Measurements from ENCODE around the gene FRMD4A.
"Not testable (repeated sequence)": the region's sequence is repeated elsewhere in the genome, so short reads cannot be mapped to it uniquely, and the experiment has no call there.

FRMD4A gene

DNA sequence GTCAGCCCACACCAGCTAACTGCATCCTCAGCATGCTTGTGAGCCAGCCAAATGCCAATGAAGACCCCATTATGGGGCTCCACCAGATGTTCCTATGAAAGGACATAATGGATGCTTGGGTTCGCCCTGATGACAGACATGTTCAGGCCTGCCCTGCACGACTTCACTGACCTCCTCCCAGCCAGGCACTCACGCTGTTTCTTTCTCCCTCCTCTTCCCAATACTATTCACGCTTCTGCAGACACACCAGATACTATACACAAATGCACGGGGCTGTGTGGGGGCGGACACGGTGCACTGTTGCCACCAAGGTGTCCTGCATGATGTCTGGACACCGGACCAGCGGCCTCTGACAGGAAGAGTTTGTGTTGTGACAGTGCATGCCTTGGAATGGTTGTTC is 459.7 kb downstream of the FRMD4A start:
- Mint-ChIP-seq H3K27me3 (ENCODE audit: low read depth) (no peaks in the 10 kb centered on the region), H3K27ac (no peak overlapping the region), H3K9me3 (no peaks in the 10 kb centered on the region), H3K4me1 (ENCODE audit: low read depth) (peaks cover 1% of the 10 kb centered on the region), H3K36me3 (ENCODE audit: low read depth) (no peaks in the 10 kb centered on the region), H3K4me3 (no peak overlapping the region)

DNA sequence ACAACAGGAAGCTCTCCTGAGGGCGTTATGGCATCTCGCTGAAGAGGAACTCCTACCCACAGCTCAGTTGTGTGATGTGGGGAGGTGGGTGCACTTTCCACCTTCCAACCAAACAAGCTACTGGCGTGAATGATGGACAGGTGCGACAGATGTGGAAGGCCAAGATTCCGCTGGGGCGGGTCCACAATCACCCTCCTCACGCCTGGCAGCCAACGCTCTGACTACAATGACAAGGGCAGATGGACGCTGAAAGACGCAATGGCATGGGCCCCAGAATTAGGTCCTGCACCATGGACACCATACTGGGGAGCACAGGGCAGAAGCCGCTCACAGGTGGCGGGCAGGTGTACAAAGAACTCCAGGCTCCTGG is 461.4 kb downstream of the FRMD4A start:
- H3K36me3 Mint-ChIP-seq (ENCODE audit: low read depth), result no peaks in the 10 kb centered on the region
- H3K27me3 Mint-ChIP-seq (ENCODE audit: low read depth), result no peaks in the 10 kb centered on the region
- H3K9me3 Mint-ChIP-seq, result no peaks in the 10 kb centered on the region
- H3K27ac Mint-ChIP-seq, result no peak overlapping the region
- H3K4me1 Mint-ChIP-seq (ENCODE audit: low read depth), result peaks cover 1% of the 10 kb centered on the region
- no peak overlapping the region for H3K4me3 Mint-ChIP-seq

DNA sequence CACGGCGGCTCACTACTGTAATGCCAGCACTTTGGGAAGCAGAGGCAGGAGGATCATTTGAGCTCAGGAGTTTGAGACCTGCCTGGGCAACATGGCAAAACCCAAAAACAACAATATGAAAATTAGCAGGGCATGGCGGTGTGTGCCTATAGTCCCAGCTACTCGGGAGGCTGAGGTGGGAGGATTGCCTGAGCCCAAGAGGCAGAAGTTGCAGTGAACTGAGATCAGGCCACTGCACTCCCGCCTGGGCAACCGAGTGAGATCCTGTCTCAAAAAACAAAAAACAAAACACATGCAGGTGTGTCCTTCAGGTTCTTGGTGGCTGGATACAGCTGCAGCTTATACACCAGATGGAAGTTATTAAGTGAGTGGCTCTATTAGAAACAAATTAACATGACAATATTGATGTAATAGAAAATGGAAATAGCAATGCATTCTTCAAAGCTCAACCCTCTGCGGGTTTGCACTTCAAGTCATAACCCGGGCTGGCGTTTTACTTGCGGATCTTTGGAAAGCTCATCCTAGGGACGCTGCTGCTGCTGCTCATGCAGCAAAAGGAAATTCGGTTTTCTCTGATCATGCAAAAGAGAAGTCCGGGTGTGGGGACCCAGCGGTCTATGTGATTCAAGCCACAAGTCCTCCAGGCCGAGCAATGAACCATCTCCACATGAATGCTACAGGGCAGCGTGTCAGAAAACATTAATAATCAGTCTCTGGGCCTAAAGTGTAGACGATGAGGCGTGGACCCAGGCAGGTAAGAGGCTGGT is 462.0 kb downstream of the FRMD4A start:
- H3K27ac Mint-ChIP-seq, result no peak overlapping the region
- H3K4me1 Mint-ChIP-seq (ENCODE audit: low read depth), result peaks cover 1% of the 10 kb centered on the region
- no peaks in the 10 kb centered on the region for H3K27me3 Mint-ChIP-seq (ENCODE audit: low read depth)
- no peaks in the 10 kb centered on the region for H3K36me3 Mint-ChIP-seq (ENCODE audit: low read depth)
- H3K9me3 Mint-ChIP-seq, result no peaks in the 10 kb centered on the region
- H3K4me3 Mint-ChIP-seq, result no peak overlapping the region

DNA sequence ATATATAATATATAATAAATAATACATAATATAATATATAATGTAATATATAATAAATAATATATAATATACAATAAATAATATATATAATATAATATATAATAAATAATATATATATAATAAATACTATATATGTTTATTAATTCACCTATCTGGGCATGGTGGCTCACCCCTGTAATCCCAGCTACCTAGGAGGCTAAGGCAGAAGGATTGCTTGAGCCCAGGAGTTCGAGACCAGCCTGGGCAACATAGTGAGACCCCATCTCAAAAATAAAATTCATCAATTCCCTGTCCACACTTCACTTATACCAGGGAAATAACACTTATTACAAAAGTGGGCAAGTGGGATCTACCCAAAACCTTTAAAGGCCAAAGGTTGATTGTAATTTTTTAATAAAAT is 462.9 kb downstream of the FRMD4A start:
- no peaks in the 10 kb centered on the region for H3K27me3 Mint-ChIP-seq (ENCODE audit: low read depth)
- no peaks in the 10 kb centered on the region for H3K36me3 Mint-ChIP-seq (ENCODE audit: low read depth)

DNA sequence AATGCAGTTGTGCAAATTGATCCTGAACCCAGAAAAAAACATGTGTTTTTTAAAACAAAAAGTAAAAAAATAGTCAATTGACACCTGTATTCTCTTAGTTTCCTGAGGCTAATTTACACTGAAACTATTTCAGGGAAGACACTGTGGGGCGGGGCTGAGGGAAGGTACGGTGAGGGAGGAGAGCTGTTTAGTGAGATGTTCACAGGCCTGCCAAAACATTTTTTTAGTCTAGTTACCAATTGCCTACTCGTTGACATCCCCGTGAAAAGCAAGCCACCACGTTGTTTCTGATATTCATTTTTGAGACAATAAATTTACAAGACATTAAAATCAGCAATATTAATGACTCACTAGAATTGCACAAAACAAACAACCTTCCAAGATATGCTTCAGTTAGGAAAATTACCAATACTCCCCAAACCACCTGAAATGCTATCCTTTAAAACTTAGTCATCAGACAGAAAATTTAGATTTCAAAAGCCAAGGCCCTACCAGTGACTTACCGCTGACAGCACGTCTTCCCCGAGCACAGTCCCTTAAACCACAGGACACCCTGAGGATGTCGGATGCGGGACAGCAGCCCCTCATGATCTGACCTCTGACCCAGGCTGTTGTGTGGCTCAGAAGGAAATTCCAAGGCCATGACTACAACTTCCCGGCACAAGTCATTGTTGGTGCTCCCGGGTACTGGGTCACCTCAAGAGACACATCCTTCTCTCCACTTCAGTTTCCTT is 464.8 kb downstream of the FRMD4A start:
- Mint-ChIP-seq H3K9me3 (no peaks in the 10 kb centered on the region), H3K27me3 (ENCODE audit: low read depth) (no peaks in the 10 kb centered on the region), H3K4me1 (ENCODE audit: low read depth) (peaks cover 1% of the 10 kb centered on the region), H3K4me3 (no peak overlapping the region), H3K27ac (no peak overlapping the region), H3K36me3 (ENCODE audit: low read depth) (no peaks in the 10 kb centered on the region)

More for the DNA sequence above, 462.9 kb downstream of the FRMD4A start:
- H3K4me3 Mint-ChIP-seq, result no peak overlapping the region
- no peaks in the 10 kb centered on the region for H3K9me3 Mint-ChIP-seq
- peaks cover 1% of the 10 kb centered on the region for H3K4me1 Mint-ChIP-seq (ENCODE audit: low read depth)
- H3K27ac Mint-ChIP-seq, result no peak overlapping the region

DNA sequence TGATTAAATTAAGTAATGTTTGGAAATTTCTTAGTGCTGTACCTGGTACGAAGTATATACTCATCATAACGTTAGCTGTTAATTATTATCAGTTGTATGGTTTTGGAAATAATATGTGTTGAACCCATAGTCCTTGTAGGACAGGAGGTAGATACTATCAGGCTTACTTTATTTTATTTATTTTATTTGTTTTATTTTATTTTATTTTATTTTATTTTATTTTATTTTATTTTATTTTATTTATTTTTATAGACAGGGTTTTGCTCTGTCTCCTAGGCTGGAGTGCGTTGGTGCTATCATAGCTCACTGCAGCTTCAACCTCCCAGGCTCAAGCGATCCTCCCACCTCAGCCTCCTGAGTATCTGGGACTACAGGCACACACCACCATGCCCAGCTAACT is 465.5 kb downstream of the FRMD4A start:
- not testable (repeated sequence) for H3K27ac Mint-ChIP-seq; H3K36me3 Mint-ChIP-seq (ENCODE audit: low read depth); H3K4me3 Mint-ChIP-seq; H3K9me3 Mint-ChIP-seq; H3K27me3 Mint-ChIP-seq (ENCODE audit: low read depth); H3K4me1 Mint-ChIP-seq (ENCODE audit: low read depth)

DNA sequence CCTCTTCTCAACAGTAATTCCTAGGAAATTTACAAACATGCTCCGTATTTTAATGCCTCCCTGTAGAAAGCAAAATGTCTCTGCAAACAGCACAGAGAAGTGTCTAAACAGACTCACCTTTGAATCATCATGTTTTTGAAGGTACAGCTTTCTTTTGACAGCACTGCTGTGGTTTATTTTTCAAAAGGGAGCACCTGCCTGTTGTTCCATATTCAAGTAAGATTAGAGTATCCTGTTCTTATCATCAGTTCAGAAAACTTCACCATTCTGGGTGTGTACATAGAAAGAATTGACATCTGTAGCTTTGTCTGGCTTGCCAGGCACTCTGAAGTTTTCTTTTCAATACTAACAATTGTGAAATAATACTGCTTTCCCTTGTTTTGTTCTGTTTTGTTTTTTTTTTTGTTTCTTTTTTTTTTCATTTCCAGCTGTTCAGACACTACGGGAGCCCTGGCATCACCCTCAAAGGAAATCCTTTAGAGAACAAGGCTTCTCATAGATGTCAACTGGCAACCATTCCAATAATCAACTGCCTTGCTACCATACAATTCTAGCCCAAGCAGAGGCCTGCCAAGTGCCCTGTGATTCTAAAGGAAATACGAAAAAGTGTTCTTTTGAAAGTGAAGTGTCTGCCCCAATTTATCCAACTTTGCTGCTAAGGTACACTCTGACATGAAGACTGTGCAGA is 468.0 kb downstream of the FRMD4A start:
- no peaks in the 10 kb centered on the region for H3K36me3 Mint-ChIP-seq (ENCODE audit: low read depth)
- H3K4me3 Mint-ChIP-seq, result no peak overlapping the region
- H3K27me3 Mint-ChIP-seq (ENCODE audit: low read depth), result no peaks in the 10 kb centered on the region
- H3K27ac Mint-ChIP-seq, result no peak overlapping the region
- no peaks in the 10 kb centered on the region for H3K4me1 Mint-ChIP-seq (ENCODE audit: low read depth)
- H3K9me3 Mint-ChIP-seq, result no peaks in the 10 kb centered on the region

DNA sequence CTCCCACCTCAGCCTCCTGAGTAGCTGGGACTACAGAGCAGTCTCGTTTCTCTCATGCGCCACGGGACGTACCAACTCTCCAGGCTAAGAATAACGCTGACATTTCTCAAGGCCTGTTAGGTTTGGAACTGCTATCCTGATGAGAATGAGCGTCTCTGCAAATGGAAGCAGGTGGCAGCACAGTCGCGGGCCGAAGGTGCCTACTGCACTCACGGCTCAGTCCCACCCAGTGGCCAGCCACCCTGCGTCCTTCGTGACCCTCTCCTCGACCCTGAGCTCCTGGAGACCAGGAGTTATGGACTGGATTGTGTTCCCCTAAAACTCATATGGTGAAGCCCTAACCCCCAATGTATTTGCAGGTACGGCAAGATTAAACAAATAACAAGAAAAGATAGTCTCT is 469.8 kb downstream of the FRMD4A start:
- Mint-ChIP-seq H3K4me3 (no peak overlapping the region), H3K4me1 (ENCODE audit: low read depth) (no peaks in the 10 kb centered on the region), H3K27me3 (ENCODE audit: low read depth) (peaks cover 5% of the 10 kb centered on the region), H3K9me3 (no peaks in the 10 kb centered on the region), H3K27ac (no peak overlapping the region), H3K36me3 (ENCODE audit: low read depth) (no peaks in the 10 kb centered on the region)

DNA sequence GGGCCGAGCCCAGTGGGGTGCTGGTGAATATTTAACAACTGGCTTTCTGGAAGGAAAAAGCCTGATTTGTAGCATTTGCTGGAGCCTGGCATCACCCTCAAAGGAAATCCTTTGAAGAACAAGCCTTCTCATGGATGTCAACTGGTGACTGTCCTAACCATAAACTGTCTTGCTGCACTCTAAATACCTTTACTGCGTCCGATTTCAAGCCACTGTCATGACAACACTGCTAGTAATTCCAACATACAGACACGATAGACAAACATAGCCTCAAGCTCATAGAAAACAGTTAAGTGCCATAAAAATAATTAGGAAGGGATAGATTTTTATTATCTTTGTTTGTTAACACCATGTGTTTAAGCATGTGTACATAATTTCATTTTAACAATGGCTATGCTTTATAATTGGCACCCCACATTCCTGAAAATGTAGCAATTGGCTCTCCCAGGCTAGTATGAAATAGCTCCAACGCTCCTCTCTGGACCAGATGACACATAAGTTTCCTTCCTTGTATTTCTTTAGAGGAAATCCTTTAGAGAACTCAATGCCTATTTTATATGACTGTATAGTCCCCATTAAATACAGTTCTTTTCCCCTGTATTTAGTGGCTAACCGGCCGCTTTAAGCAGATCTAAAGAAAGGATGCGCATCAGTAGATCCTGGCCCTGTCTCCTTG is 470.6 kb downstream of the FRMD4A start:
- peaks cover 5% of the 10 kb centered on the region for H3K27me3 Mint-ChIP-seq (ENCODE audit: low read depth)
- no peaks in the 10 kb centered on the region for H3K4me1 Mint-ChIP-seq (ENCODE audit: low read depth)
- no peaks in the 10 kb centered on the region for H3K9me3 Mint-ChIP-seq
- H3K27ac Mint-ChIP-seq, result no peak overlapping the region
- no peaks in the 10 kb centered on the region for H3K36me3 Mint-ChIP-seq (ENCODE audit: low read depth)
- no peak overlapping the region for H3K4me3 Mint-ChIP-seq

DNA sequence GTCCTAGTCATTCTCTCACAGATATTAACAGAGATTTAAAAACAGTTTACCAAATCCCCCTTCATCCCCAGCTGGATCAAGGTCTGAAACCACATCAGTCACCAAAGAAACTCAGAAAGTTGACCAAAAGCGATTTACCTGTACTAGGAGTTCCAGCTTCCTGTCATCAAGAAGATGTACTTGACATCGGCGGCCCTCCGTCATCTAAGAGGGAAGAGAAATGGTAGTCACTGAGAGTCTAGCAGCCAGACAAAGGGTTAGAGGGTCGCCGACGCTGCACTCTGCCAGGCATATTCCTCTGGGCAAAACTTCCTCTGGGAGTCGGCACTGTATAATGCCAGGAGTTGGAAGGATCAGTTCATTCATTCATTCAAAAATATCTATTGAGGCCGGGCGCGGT is 472.0 kb downstream of the FRMD4A start:
- Mint-ChIP-seq H3K36me3 (ENCODE audit: low read depth) (no peaks in the 10 kb centered on the region), H3K4me1 (ENCODE audit: low read depth) (no peaks in the 10 kb centered on the region), H3K27me3 (ENCODE audit: low read depth) (peaks cover 5% of the 10 kb centered on the region), H3K9me3 (no peaks in the 10 kb centered on the region), H3K4me3 (no peak overlapping the region), H3K27ac (no peak overlapping the region)

DNA sequence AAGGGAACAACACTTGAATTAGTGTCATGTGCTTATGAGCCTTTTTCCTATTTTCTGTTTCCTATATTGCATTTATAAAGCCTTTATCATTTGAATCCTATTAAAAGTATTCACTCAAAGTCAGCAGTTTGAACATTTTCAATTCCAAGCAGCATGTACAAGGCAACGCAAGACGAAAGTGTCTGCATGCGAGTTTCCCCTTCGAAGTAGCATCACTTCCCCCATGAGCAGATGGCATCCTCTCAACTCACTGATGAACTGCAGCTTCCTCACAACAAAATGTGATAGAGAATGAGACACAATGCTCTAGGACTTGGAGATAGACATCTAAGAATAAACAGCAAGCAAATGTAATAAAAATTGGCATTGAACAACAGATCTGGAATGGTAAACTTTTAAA is 473.3 kb downstream of the FRMD4A start:
- no peak overlapping the region for H3K27ac Mint-ChIP-seq
- H3K27me3 Mint-ChIP-seq (ENCODE audit: low read depth), result peaks cover 5% of the 10 kb centered on the region
- H3K4me3 Mint-ChIP-seq, result no peak overlapping the region
- H3K9me3 Mint-ChIP-seq, result no peaks in the 10 kb centered on the region
- no peaks in the 10 kb centered on the region for H3K36me3 Mint-ChIP-seq (ENCODE audit: low read depth)
- no peaks in the 10 kb centered on the region for H3K4me1 Mint-ChIP-seq (ENCODE audit: low read depth)

DNA sequence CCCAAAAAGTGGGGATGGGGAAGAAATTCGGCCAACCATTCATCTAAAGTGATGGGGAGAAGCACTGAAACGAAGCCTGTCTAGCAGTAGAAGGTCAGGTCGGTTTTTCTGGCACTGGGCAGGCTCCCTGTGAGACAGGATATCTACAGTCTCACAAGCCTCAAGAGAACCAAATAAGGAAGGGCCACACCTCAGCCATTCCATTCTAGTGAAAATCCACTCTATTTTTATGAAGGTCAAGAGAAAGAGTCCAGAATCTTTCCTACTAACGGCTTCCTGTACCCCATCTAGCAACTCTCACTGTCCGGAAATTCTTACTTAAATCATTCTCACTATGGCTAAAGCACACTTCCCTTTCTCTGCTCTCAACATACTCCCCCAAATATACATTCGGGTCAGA is 476.9 kb downstream of the FRMD4A start:
- peaks cover 5% of the 10 kb centered on the region for H3K27me3 Mint-ChIP-seq (ENCODE audit: low read depth)
- H3K4me1 Mint-ChIP-seq (ENCODE audit: low read depth), result no peaks in the 10 kb centered on the region
- H3K4me3 Mint-ChIP-seq, result no peak overlapping the region
- H3K36me3 Mint-ChIP-seq (ENCODE audit: low read depth), result no peaks in the 10 kb centered on the region
- no peaks in the 10 kb centered on the region for H3K9me3 Mint-ChIP-seq
- H3K27ac Mint-ChIP-seq, result no peak overlapping the region

DNA sequence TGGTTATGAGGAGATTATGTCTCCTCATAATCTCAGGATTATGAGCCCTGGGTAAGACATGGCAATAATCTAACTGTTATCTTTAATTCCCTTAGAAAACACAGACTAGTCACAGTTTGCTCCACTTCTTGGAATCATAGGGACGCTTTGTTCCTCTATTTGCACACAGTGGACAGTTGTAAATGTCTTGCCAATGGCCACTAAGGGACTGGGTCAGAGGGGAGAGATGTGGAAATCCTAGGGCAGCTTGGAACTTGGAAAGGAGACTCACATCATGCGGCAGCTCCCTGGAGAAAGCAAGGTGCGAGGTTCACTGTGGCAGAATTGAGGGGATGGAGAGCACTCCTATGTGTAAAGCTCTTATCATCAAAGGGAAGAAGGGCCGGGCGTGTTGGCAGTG is 477.9 kb downstream of the FRMD4A start:
- Mint-ChIP-seq H3K4me3 (no peak overlapping the region), H3K36me3 (ENCODE audit: low read depth) (no peaks in the 10 kb centered on the region), H3K4me1 (ENCODE audit: low read depth) (no peaks in the 10 kb centered on the region), H3K27me3 (ENCODE audit: low read depth) (peaks cover 9% of the 10 kb centered on the region), H3K27ac (no peak overlapping the region), H3K9me3 (no peaks in the 10 kb centered on the region)

DNA sequence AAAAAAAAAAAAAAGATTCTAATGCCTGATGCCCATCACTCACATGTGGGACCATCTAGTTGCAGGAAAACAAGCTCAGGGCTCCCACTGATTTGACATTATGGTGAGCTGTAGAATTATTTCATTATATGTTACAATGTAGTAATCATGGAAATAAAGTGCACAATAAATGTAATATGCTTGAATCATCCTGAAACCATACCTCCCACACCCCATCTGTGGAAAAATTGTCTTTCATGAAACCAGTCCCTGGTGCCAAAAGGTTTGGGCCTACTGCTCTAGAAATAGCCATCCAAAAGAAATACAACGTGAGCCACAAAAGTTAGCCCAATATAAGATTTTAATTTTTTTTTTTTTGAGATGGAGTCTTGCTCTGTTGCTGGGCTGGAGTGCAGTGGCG is 478.8 kb downstream of the FRMD4A start:
- Mint-ChIP-seq H3K27ac (no peak overlapping the region), H3K36me3 (ENCODE audit: low read depth) (no peaks in the 10 kb centered on the region), H3K4me3 (no peak overlapping the region), H3K27me3 (ENCODE audit: low read depth) (peaks cover 19% of the 10 kb centered on the region), H3K4me1 (ENCODE audit: low read depth) (no peaks in the 10 kb centered on the region), H3K9me3 (no peaks in the 10 kb centered on the region)

All from T-helper 1 cell treated with Interleukin-12 subunit alpha and Interleukin-12 subunit beta and Interleukin-4 antibody, amounts not matched to agents 30 μg/mL and 1 μg/mL, for 36 hours (primary cell).